Neural cell (in vitro differentiated cells): ENCODE measurements around the gene CADM1.

ENCODE experiments used
- CTCF ChIP-seq: fragments of 450-650 bp; IDR thresholded peaks from 2 replicates; pipeline ENCODE4 v1.5.1; 2014; ENCODE audit warnings: antibody characterized with exemption, mild to moderate bottlenecking, moderate library complexity; ENCODE audit not compliant: poor library complexity, severe bottlenecking
- EZH2 ChIP-seq: fragments of 200-600, 300-800 bp; shearing (Covaris generic), sonication (generic); IDR thresholded peaks from 2 replicates; pipeline ENCODE4 v1.6.1; 2014; ENCODE audit warnings: antibody characterized with exemption, low read length, borderline replicate concordance, mild to moderate bottlenecking; ENCODE audit not compliant: insufficient read depth, poor library complexity, severe bottlenecking

GRCh38 chr11:115352805-115353485 is 151.3 kb downstream of the CADM1 start:
- TF ChIP-seq CTCF (no peak), EZH2 (no peak)
